HG03457 (cell line): ENCODE measurements around the gene SERTAD2.

Experiments used
- ATAC-seq: cut with Tn5 transposase; IDR thresholded peaks from one replicate; pipeline ENCODE4 v1.9.1; 2021; ENCODE audit warnings: moderate number of reproducible peaks; ENCODE audit not compliant: unreplicated experiment

The SERTAD2 gene

GRCh38 chr2:64653109-64654062, at the start of gene SERTAD2:
TSS of gene SERTAD2 (minus strand) at chr2:64653913. CDS start at chr2:64636871, 17,042 bp downstream.
- peak; percentile 55 for ATAC-seq

DNA sequence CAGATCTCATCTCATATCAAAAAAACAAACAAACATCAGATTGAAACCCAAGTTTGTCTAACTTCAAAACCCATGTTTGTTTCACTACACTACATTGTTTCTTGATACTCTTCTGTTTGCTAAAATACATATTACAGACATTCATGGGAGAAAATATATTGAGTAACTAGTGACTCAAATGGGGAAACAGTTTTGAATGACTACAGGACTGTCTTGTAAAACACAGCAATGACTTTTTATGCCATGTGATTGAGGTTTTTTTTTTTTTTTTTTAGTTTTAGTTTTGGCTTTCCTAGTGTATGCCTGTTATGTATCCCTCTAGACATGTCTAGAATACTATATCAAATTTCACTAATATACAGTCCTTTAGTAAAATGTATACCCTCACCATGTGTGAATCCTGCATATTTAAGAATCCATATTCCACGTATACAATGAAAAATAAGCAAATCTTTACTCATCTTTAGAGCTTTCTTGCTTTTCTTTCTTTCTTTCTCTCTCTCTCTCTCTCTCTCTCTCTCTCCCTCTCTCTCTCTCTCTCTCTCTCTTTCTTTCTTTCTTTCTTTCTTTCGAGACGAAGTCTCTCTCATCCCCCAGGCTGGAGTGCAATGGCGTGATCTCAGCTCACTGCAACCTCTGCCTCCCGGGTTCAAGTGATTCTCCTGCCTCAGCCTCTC, 46.6 kb upstream of the SERTAD2 start:
- ATAC-seq = no peak

GRCh38 chr2:64699712-64700111, 46.0 kb upstream of the SERTAD2 start:
- no peak for ATAC-seq

GRCh38 chr2:64698668-64699444, 45.1 kb upstream of the SERTAD2 start:
- ATAC-seq = peak; percentile 85

GRCh38 chr2:64698177-64698643, 44.5 kb upstream of the SERTAD2 start:
- ATAC-seq = peak; percentile 7

GRCh38 chr2:64697297-64698176, 43.8 kb upstream of the SERTAD2 start:
- ATAC-seq = no peak

GRCh38 chr2:64696636-64697035, 42.9 kb upstream of the SERTAD2 start:
- ATAC-seq = no peak

DNA sequence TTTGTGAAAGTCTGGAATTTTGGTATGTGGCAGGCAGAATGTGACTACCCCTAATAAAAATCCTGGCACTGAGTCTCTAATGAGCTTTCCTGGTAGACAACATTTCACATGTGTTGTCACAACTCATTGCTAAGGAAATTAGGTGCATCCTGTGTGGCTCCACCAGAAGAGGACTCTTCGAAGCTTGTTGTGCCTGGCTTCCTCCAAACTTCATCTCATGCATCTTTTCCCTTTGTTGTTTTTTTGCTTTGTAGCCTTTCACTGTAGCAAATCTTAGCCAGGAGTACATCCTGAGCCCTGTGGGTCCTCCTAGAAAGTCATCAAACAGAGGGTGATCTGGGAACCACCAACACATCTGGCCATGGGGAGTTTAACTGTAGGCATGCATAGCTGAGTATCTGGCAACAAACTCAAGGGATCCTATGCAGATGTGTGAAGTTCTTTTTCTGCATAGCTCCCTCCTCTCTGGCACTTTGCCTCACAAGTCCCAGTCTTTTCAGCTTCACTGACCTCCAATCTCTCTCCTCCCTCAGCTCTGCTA, 42.1 kb upstream of the SERTAD2 start:
- no peak for ATAC-seq

GRCh38 chr2:64692401-64692800, 38.7 kb upstream of the SERTAD2 start:
- ATAC-seq = no peak

- no peak for ATAC-seq
These were observed 35.2 kb upstream of the SERTAD2 start for GRCh38 chr2:64688909-64689308.

DNA sequence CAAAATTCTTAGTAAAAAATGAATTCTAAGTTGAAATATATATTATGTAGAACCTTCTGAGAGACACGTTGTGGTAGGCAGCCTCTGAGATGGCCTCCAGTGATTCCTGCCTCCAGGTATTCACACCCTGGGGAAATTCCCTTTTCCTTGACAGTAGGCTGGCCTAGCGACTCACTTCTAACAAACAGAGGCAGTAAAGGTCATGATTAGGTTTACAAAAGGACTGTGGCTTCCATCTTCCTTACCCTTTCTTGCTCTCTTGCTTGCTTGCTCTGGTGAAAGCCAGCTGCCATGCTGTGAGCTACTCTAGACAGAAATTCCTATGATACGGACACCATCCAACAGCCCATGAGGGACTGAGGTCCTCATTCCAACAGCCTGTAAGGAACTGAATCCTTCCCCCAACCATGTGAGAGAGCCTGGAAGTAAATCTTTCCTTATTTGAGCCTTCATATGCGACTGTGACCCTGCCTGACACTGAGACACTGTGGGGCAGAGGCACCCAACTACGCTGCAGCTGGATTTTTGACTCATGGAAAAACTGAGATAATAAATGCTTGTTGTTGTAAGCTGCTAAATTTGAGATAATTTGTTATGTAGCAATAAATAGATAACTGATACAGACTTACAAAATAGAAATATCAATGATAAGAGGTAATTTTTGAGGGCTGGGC, 32.7 kb upstream of the SERTAD2 start:
- no peak for ATAC-seq

GRCh38 chr2:64685430-64685829, 31.7 kb upstream of the SERTAD2 start:
- ATAC-seq = no peak

GRCh38 chr2:64683771-64684510, 30.2 kb upstream of the SERTAD2 start:
- no peak for ATAC-seq

- ATAC-seq = no peak
These were observed 27.8 kb upstream of the SERTAD2 start for GRCh38 chr2:64681479-64681967.

DNA sequence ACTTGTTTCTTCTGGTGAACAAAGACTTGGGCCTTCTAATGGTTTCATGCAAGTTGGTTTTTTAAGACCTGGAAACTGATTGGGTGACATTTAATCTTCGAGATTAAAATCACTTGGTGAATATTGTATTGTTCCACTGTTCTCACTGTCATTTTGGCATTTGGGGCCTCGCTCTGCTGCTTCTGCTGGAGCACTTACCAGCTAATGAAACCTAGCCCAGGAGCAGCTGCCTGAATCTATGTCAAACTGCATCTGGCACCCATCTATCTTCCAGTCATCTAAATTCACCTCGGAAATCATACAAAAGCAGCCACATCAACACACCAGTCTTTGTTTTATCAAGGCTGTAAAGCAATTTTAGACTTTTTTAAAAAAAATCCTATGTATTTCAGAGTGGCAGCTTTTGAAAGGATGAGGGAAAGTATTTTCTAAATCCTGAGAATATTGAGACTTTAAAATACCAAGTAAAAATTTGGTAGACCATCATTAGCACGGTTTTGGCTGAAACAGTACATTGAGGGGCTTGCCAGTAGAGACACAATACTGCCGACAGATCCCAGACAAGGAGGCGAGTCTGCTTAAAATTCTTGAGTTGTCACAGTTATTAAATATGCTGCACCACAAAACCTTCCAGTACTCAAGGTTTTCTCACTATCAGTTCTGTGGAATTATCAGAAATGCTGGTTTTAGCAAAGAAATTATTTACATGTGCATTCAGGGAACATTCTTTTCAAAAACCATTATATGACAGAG, 26.1 kb upstream of the SERTAD2 start:
- ATAC-seq = no peak

GRCh38 chr2:64678771-64679590, 25.3 kb upstream of the SERTAD2 start:
- ATAC-seq = no peak

- no peak for ATAC-seq
These were observed 23.8 kb upstream of the SERTAD2 start for GRCh38 chr2:64677530-64677929.
